Fibroblast of lung (primary cell): Measurements from ENCODE around the gene PRSS36. TPM values are rescaled to one million over a fixed set of nuclear protein-coding genes. Genes with fewer than 3 reads are reported as not detected.

Experiments used
- DNase-seq, 2 donors: peaks; one replicate each; pipeline versions ENCODE4 v3.0.0 to v3.0.0-alpha.2; 2010; ENCODE audit warnings: low read depth in 2 of 2
- H2AFZ ChIP-seq: 2 replicates; pipeline ENCODE4 v1.5.1; 2012; ENCODE audit warnings: low read length, control low read depth, inconsistent platforms
- H3K27ac ChIP-seq: 2 replicates; pipeline ENCODE4 v1.5.1; 2011; ENCODE audit warnings: low read length, control low read depth; ENCODE audit not compliant: insufficient read depth
- H3K27me3 ChIP-seq: 2 replicates; pipeline ENCODE4 v1.5.1; 2011; ENCODE audit warnings: mild to moderate bottlenecking, low read length; ENCODE audit not compliant: control insufficient read depth, insufficient read depth
- H3K36me3 ChIP-seq: 2 replicates; pipeline ENCODE4 v1.5.1; 2011; ENCODE audit warnings: low read length; ENCODE audit not compliant: control insufficient read depth, insufficient read depth
- H3K4me1 ChIP-seq: 2 replicates; pipeline ENCODE4 v1.5.1; 2011; ENCODE audit warnings: low read length; ENCODE audit not compliant: control insufficient read depth, insufficient read depth; ENCODE audit errors: extremely low read depth
- H3K4me2 ChIP-seq: 2 replicates; pipeline ENCODE4 v1.5.1; 2011; ENCODE audit warnings: low read length, control low read depth; ENCODE audit not compliant: insufficient read depth; ENCODE audit errors: extremely low read depth
- H3K4me3 ChIP-seq, 4 experiments: fragments of 200-600 bp in 1 of 4; sonication (generic) in 1 of 4; replicated peaks in 1 of 4; 2 replicates each; pipeline ENCODE4 v1.5.1; 2011 to 2016; ENCODE audit warnings: low read length in 4 of 4, low read depth in 3 of 4, mild to moderate bottlenecking in 3 of 4, control low read depth in 2 of 4, inconsistent platforms in 1 of 4, mixed read lengths in 1 of 4; ENCODE audit not compliant: insufficient read depth in 1 of 4; ENCODE audit errors: control extremely low read depth in 1 of 4
- H3K79me2 ChIP-seq: 2 replicates; pipeline ENCODE4 v1.5.1; 2012; ENCODE audit warnings: mild to moderate bottlenecking, low read length, inconsistent platforms; ENCODE audit not compliant: control insufficient read depth, insufficient read depth
- H3K9ac ChIP-seq: 2 replicates; pipeline ENCODE4 v1.5.1; 2011; ENCODE audit warnings: mild to moderate bottlenecking, low read length, control low read depth; ENCODE audit not compliant: insufficient read depth
- H3K9me3 ChIP-seq: 2 replicates; pipeline ENCODE4 v1.5.1; 2012; ENCODE audit warnings: low read depth, low read length; ENCODE audit not compliant: control insufficient read depth, insufficient read depth
- H4K20me1 ChIP-seq: 2 replicates; pipeline ENCODE4 v1.5.1; 2011; ENCODE audit warnings: low read length; ENCODE audit not compliant: control insufficient read depth, insufficient read depth; ENCODE audit errors: extremely low read depth
- EZH2 ChIP-seq: IDR thresholded peaks from 2 replicates; pipeline ENCODE4 v1.5.1; 2012; ENCODE audit warnings: low read length, control low read depth, mild to moderate bottlenecking; ENCODE audit errors: missing control alignments
- polyA plus RNA-seq, 2 donors: library from polyadenylated mRNA; depleted of rRNA in 1 of 2; stranded (reverse) in 1 of 2; unstranded in 1 of 2; fragments of >200 nt; gene quantifications; 2 replicates each; pipeline ENCODE4 v1.2.1, GENCODE V29; 2011 to 2012; ENCODE audit warnings: missing spikeins in 1 of 2
- total RNA-seq: library from RNA; depleted of rRNA; stranded (reverse); fragments of >200 nt; gene quantifications from 2 replicates; pipeline ENCODE4 v1.2.1, GENCODE V29; 2014
- TF ChIP-seq, protein P1 (sequence below), 2 donors: IDR thresholded peaks in 1 of 2; conservative IDR thresholded peaks in 1 of 2; 1 replicate in 1 of 2; 2 replicates in 1 of 2; pipeline ENCODE4 v1.5.1; 2011 to 2012; ENCODE audit warnings: low read length in 2 of 2, control low read depth in 1 of 2, inconsistent platforms in 1 of 2, low read depth in 1 of 2, mild to moderate bottlenecking in 1 of 2

PRSS36 gene
- total and polyA plus RNA-seq, 2 donors (not counting 1 experiment from before 2014, with no cell fraction given) = 0.10 to 0.17 TPM

DNA sequence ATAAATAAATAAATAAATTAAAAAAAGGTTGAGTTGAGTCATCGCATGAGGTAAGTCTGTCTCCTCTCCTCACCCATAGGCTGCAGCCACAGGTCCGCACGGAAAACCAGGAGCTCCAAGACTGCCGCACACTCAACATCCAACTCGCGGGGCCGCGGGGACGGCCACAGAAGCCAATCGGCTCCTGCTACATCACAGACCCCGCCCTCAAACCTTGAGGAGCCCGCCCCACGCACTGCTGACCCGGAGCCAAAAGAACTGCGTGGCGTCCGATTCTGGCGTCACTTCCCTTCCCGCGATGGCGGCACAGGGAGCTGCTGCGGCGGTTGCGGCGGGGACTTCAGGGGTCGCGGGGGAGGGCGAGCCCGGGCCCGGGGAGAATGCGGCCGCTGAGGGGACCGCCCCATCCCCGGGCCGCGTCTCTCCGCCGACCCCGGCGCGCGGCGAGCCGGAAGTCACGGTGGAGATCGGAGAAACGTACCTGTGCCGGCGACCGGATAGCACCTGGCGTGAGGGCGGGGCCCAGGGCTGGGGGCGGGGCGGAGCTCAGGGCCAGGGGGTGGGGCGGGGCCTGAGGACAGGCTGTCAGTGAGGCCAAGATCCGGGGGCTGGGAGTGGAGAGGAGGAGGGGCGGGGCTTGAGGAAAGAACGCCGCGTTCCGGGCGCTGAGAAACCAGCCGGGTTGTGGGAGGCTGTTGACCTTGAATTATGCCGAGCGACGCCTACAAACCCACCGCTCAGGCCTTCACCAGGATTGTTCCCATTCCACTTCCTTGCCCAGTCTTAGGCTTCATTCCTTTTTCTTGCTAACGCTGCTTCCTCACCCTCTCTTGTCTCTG is 32.3 kb downstream of the PRSS36 start, which contains the start of gene KAT8:
KAT8 (plus strand) TSS at position 281 of the 839 bp plus-strand sequence; CDS start at position 299, 18 bp downstream.
- Histone ChIP-seq H3K27ac (peak within 1 kb of the TSS; percentile 99), H4K20me1 (no peaks in the 10 kb centered on the region), H3K9ac (peak within 1 kb of the TSS; percentile 89), H2AFZ (peak within 1 kb of the TSS; percentile 67), H3K79me2 (peaks cover 15% of the 10 kb centered on the region), H3K36me3 (peaks cover 7% of the 10 kb centered on the region), H3K27me3 (no peaks in the 10 kb centered on the region), H3K9me3 (no peaks in the 10 kb centered on the region), H3K4me2 (peak within 1 kb of the TSS; percentile 99), H3K4me3 (peak within 1 kb of the TSS; percentile 87 to 96 (median 94)), H3K4me1 (peaks cover 5% of the 10 kb centered on the region)
- peak; percentile 97 to 98 for DNase-seq
- TF ChIP-seq, protein P1, sequence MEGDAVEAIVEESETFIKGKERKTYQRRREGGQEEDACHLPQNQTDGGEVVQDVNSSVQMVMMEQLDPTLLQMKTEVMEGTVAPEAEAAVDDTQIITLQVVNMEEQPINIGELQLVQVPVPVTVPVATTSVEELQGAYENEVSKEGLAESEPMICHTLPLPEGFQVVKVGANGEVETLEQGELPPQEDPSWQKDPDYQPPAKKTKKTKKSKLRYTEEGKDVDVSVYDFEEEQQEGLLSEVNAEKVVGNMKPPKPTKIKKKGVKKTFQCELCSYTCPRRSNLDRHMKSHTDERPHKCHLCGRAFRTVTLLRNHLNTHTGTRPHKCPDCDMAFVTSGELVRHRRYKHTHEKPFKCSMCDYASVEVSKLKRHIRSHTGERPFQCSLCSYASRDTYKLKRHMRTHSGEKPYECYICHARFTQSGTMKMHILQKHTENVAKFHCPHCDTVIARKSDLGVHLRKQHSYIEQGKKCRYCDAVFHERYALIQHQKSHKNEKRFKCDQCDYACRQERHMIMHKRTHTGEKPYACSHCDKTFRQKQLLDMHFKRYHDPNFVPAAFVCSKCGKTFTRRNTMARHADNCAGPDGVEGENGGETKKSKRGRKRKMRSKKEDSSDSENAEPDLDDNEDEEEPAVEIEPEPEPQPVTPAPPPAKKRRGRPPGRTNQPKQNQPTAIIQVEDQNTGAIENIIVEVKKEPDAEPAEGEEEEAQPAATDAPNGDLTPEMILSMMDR (conservative IDR thresholded peaks at IDR 0.05 in 1 of 2, IDR thresholded peaks at IDR 0.05 in 1 of 2; ENCODE audit: low read depth in 1 of 2, low read length in 2 of 2) = no peak
- no peak for TF ChIP-seq EZH2

DNA sequence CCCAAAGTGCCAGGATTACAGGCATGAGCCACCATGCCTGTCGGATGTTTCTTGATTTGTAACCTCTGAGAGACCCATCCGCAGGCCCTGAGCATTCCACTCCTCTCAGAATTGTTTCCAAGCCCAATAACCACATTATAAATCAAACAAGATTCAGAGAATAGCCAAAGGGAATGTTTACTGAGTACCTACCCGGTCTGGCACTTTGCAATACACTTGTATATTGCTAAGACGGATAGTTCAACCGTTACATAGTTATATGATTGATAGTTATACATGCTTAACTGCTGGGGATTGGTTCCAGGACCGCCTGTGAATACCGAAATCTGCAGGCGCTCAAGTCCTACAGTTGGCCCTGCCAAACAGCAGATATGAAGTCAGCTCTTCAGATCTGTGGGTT is 35.4 kb downstream of the PRSS36 start:
- Histone ChIP-seq H3K27ac (no peak overlapping the region), H3K36me3 (peaks cover 19% of the 10 kb centered on the region), H3K27me3 (no peaks in the 10 kb centered on the region), H3K4me3 (no peak overlapping the region), H3K79me2 (peaks cover 16% of the 10 kb centered on the region), H3K9ac (no peak overlapping the region), H4K20me1 (no peaks in the 10 kb centered on the region), H3K4me1 (peaks cover 5% of the 10 kb centered on the region), H3K9me3 (no peaks in the 10 kb centered on the region), H3K4me2 (no peak overlapping the region), H2AFZ (no peak overlapping the region)
- no peak for TF ChIP-seq EZH2
- TF ChIP-seq, protein P1 (conservative IDR thresholded peaks at IDR 0.05 in 1 of 2, IDR thresholded peaks at IDR 0.05 in 1 of 2; ENCODE audit: low read depth in 1 of 2, low read length in 2 of 2) = no peak
- DNase-seq = no peak

DNA sequence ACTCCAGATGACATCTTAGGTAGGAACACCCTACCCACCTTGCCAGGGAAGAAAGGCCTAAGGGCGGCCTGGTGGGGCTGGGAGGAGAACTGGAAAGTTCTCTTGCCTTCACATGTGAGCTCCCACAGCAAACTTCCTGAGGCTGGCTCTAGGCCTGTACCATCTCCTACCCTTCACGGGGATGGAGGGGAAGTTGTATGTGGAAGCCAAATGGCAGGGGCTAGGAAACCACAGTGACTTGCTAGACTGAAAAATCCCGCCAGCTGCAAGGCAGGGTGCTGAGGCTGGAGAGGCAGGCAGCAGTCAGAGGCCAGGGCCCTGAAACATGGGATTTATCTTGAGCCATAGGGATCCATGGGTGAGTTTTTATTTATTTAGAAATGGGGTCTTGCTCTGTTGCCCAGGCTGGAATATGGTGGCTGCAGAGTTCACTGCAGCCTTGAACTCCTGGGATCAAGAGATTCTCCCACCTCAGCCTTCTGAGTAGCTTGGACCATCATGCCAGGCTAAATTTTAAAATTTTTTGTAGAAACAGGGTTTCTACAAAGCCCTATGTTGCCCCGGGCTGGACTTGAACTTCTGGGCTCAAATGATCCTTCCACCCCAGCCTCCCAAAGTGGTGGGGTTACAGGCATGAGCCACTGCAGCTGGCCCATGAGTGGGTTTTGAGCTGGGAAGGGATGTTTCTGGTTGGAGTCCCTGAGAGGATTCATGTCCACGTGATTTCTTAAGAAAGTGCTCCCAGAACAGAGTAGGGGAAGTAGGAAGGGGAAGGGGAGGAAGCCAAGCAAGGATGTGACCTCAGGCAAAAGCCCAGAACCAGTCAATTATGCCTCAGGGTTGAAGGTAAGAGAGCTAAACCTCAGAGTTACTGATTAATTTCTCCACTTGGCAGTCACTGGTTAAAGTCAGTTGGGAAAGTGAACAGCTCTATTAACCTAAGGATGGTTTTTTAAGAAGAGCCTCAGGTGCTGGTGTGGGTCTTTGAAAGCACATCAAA is 36.4 kb downstream of the PRSS36 start:
- Histone ChIP-seq H3K4me2 (no peak overlapping the region), H3K36me3 (peaks cover 19% of the 10 kb centered on the region), H3K79me2 (peaks cover 14% of the 10 kb centered on the region), H2AFZ (no peak overlapping the region), H4K20me1 (no peaks in the 10 kb centered on the region), H3K9me3 (no peaks in the 10 kb centered on the region), H3K9ac (no peak overlapping the region), H3K27ac (no peak overlapping the region), H3K4me3 (no peak overlapping the region), H3K4me1 (no peaks in the 10 kb centered on the region), H3K27me3 (no peaks in the 10 kb centered on the region)
- TF ChIP-seq, protein P1 (conservative IDR thresholded peaks at IDR 0.05 in 1 of 2, IDR thresholded peaks at IDR 0.05 in 1 of 2; ENCODE audit: low read depth in 1 of 2, low read length in 2 of 2) = no peak
- no peak for TF ChIP-seq EZH2
- DNase-seq = no peak
